ENCODE measurements around the gene CALR.
"Not testable (repeated sequence)": the region's sequence is repeated elsewhere in the genome, so short reads cannot be mapped to it uniquely, and the experiment has no call there.

The CALR gene

DNA sequence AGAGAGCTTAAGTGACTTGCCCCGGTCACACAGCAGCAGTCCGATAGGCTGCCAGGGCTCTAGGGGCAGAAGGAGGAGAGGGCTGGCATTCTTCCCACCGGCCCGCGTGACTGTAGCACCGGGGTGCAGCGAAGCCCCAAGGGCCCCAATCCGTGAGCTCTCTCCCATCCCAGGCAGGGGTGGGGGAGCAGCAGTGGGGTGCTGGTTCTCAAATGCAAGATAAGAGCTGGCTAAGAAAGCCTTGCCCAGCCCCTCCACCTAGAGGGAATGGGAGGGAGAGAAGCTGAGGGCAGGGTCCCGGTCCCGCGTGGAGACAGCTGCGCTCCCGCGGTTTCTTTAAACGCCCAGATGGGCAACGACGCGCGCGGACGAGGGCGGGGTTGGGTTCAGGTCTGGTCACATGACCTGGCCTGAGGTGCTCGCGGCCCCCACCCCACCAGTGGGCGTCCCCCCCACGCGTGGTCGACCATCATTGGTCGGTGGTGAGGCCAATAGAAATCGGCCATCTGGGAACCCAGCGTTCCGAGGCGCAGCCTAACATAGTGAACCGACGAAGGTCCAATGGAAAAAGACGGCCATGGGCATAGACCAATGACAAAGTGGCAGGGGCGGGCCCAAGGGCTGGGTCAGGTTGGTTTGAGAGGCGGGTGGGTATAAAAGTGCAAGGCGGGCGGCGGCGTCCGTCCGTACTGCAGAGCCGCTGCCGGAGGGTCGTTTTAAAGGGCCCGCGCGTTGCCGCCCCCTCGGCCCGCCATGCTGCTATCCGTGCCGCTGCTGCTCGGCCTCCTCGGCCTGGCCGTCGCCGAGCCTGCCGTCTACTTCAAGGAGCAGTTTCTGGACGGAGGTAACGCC is at the start of gene CALR:
Gene CALR, plus strand, starts transcription at position 683 of the 852 bp plus-strand sequence. Its CDS starts 71 bp downstream, at position 754.
- no peaks in the 10 kb centered on the region for H3K27me3 ChIP-seq (ENCODE audit: control insufficient read depth, insufficient read depth, low read length)
- peak within 1 kb of the TSS; percentile 69 for H3K4me3 ChIP-seq (ENCODE audit: low read length)
- H3K36me3 ChIP-seq (ENCODE audit: control insufficient read depth, insufficient read depth, low read length) = peaks cover 19% of the 10 kb centered on the region
- H3K27ac ChIP-seq (ENCODE audit: low read length) = no peak within 1 kb of the TSS
- WGBS (ENCODE audit: insufficient coverage, insufficient read length) = no CpG with 5 or more reads among the region's 63 CpGs
- peaks cover 3% of the 10 kb centered on the region; the same call in 1 of the 2 replicates for H3K4me1 ChIP-seq (ENCODE audit: control insufficient read depth, insufficient read depth, low read length)
- no peaks in the 10 kb centered on the region for H3K9me3 ChIP-seq (ENCODE audit: control insufficient read depth, insufficient read depth, low read length)
- peak; percentile 98 for DNase-seq (ENCODE audit: low read depth, low spot score)

DNA sequence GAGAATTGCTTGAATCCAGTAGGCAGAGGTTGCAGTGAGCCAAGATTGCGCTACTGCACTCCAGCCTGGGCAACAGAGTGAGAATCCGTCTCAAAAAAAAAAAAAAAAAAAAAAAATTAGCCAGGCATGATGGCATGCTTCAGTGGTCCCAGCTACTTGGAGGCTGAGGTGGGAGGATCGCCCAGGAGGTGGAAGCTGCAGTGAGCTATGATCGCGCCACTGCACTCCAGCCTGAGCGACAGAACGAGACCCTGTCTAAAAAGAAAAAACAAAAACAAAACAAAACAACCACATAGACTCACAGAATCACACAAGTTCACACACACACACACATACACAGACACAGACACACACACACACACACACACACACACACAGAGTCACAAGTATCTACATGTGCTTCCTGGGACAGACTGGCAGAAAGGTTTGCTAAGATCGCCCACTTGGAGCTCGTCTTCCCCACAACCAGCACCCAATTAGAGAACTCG is 48.1 kb upstream of the CALR start:
- not testable (repeated sequence) for H3K27me3 ChIP-seq (ENCODE audit: control insufficient read depth, insufficient read depth, low read length); DNase-seq (ENCODE audit: low read depth, low spot score); H3K27ac ChIP-seq (ENCODE audit: low read length); H3K4me1 ChIP-seq (ENCODE audit: control insufficient read depth, insufficient read depth, low read length); H3K9me3 ChIP-seq (ENCODE audit: control insufficient read depth, insufficient read depth, low read length); H3K36me3 ChIP-seq (ENCODE audit: control insufficient read depth, insufficient read depth, low read length)
- no CpG with 5 or more reads among the region's 10 CpGs for WGBS (ENCODE audit: insufficient coverage, insufficient read length)
- peak overlapping the region; percentile 35; the same call in 1 of the 2 replicates for H3K4me3 ChIP-seq (ENCODE audit: low read length)

DNA sequence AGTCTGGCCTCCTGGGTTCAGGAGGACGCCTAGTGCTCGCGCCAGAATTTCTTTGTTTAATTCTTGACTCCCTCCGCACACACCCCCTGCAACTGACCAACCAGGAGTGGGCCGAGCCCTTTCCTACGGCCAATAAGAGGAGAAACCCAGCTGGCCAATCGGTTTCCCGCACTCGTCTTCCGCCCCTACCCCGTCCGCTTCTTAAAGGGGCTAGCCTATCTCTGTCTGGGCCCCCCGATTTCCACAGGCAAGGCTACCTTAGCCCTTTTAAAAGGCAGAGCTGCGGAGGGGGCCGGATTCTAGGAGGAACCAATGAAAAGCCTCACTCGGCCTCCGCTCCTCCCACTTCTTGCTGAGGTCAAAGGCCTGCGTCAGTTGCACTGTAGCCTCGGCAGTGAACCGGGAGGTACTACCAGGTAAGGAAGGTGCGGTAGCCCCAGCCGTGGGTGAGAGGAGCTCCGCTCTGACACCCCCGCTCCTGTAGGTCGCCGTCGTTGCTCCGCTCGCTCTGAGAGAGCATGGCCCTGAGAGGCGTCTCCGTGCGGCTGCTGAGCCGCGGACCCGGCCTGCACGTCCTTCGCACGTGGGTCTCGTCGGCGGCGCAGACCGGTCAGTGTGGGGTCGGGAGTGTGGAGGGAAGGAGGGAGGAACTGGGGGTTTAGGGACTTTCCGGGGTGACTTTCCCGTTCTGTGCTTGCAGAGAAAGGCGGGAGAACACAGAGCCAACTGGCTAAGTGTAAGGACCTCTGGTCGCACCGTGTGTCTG is 47.4 kb upstream of the CALR start, which contains the start of gene GCDH:
Gene GCDH, plus strand, starts transcription at position 374 of the 766 bp plus-strand sequence. Its CDS starts 145 bp downstream, at position 519.
- Histone ChIP-seq H3K9me3 (ENCODE audit: control insufficient read depth, insufficient read depth, low read length) (no peaks in the 10 kb centered on the region), H3K27me3 (ENCODE audit: control insufficient read depth, insufficient read depth, low read length) (no peaks in the 10 kb centered on the region), H3K27ac (ENCODE audit: low read length) (no peak within 1 kb of the TSS), H3K4me3 (ENCODE audit: low read length) (peak within 1 kb of the TSS; percentile 84), H3K36me3 (ENCODE audit: control insufficient read depth, insufficient read depth, low read length) (peaks cover 10% of the 10 kb centered on the region; the same call in 1 of the 2 replicates), H3K4me1 (ENCODE audit: control insufficient read depth, insufficient read depth, low read length) (0 out of 2 replicates have a peak, but pooled peaks cover 3% of the 10 kb centered on the region)
- no CpG with 5 or more reads among the region's 49 CpGs for WGBS (ENCODE audit: insufficient coverage, insufficient read length)
- peak; percentile 97 for DNase-seq (ENCODE audit: low read depth, low spot score)

DNA sequence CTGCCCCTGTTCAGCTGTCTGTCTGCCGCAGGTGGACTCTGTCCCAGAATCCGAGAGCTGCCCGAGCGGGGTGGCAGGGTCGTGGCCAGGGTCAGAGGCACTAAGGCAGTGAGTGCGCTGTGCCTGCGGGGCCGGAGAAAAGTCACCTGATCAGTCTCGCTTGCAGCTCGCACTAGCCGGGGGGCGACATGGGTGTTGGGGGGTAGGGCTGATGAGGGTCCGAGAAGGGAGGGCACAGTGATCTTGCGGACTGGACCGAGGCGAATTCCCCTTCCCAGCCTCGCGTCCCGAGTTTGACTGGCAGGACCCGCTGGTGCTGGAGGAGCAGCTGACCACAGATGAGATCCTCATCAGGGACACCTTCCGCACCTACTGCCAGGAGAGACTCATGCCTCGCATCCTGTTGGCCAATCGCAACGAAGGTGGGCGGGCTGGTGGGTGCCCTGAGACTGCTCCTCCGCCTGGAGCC is 46.8 kb upstream of the CALR start:
- Histone ChIP-seq H3K27ac (ENCODE audit: low read length) (no peak overlapping the region), H3K9me3 (ENCODE audit: control insufficient read depth, insufficient read depth, low read length) (no peaks in the 10 kb centered on the region), H3K36me3 (ENCODE audit: control insufficient read depth, insufficient read depth, low read length) (peaks cover 15% of the 10 kb centered on the region), H3K27me3 (ENCODE audit: control insufficient read depth, insufficient read depth, low read length) (no peaks in the 10 kb centered on the region), H3K4me3 (ENCODE audit: low read length) (peak overlapping the region; percentile 84), H3K4me1 (ENCODE audit: control insufficient read depth, insufficient read depth, low read length) (0 out of 2 replicates have a peak, but pooled peaks cover 3% of the 10 kb centered on the region)
- WGBS (ENCODE audit: insufficient coverage, insufficient read length) = no CpG with 5 or more reads among the region's 26 CpGs
- DNase-seq (ENCODE audit: low read depth, low spot score) = no peak

DNA sequence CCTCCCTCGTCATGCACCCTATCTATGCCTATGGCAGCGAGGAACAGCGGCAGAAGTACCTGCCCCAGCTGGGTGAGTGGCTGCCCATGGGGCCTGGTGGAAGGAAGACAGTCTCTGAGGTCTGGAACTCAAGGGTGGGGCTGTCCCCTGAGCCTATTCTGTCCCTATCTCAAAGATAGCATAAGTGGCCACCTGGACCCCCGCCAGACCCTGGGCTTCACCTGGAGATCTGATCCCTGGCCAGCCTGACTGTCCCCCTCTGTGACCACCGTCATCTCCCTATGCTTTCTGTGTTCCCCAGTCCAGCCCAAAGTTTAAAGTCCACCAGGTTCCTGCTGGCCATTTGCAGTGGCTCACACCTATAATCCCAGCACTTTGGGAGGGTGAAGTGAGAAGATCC is 44.8 kb upstream of the CALR start:
- no peak overlapping the region for H3K27ac ChIP-seq (ENCODE audit: low read length)
- no peak overlapping the region for H3K4me3 ChIP-seq (ENCODE audit: low read length)
- H3K27me3 ChIP-seq (ENCODE audit: control insufficient read depth, insufficient read depth, low read length) = no peaks in the 10 kb centered on the region
- 0 out of 2 replicates have a peak, but pooled peaks cover 3% of the 10 kb centered on the region for H3K4me1 ChIP-seq (ENCODE audit: control insufficient read depth, insufficient read depth, low read length)
- no peak for DNase-seq (ENCODE audit: low read depth, low spot score)
- H3K36me3 ChIP-seq (ENCODE audit: control insufficient read depth, insufficient read depth, low read length) = peaks cover 29% of the 10 kb centered on the region
- H3K9me3 ChIP-seq (ENCODE audit: control insufficient read depth, insufficient read depth, low read length) = no peaks in the 10 kb centered on the region
- no CpG with 5 or more reads among the region's 5 CpGs for WGBS (ENCODE audit: insufficient coverage, insufficient read length)

- Histone ChIP-seq H3K4me1 (ENCODE audit: control insufficient read depth, insufficient read depth, low read length) (0 out of 2 replicates have a peak, but pooled peaks cover 3% of the 10 kb centered on the region), H3K27me3 (ENCODE audit: control insufficient read depth, insufficient read depth, low read length) (no peaks in the 10 kb centered on the region), H3K4me3 (ENCODE audit: low read length) (no peak overlapping the region), H3K36me3 (ENCODE audit: control insufficient read depth, insufficient read depth, low read length) (peaks cover 29% of the 10 kb centered on the region), H3K9me3 (ENCODE audit: control insufficient read depth, insufficient read depth, low read length) (no peaks in the 10 kb centered on the region), H3K27ac (ENCODE audit: low read length) (no peak overlapping the region)
- WGBS (ENCODE audit: insufficient coverage, insufficient read length) = no CpG with 5 or more reads among the region's 17 CpGs
- no peak for DNase-seq (ENCODE audit: low read depth, low spot score)
Observed at GRCh38 chr19:12896460-12896859, 41.9 kb upstream of the CALR start.

DNA sequence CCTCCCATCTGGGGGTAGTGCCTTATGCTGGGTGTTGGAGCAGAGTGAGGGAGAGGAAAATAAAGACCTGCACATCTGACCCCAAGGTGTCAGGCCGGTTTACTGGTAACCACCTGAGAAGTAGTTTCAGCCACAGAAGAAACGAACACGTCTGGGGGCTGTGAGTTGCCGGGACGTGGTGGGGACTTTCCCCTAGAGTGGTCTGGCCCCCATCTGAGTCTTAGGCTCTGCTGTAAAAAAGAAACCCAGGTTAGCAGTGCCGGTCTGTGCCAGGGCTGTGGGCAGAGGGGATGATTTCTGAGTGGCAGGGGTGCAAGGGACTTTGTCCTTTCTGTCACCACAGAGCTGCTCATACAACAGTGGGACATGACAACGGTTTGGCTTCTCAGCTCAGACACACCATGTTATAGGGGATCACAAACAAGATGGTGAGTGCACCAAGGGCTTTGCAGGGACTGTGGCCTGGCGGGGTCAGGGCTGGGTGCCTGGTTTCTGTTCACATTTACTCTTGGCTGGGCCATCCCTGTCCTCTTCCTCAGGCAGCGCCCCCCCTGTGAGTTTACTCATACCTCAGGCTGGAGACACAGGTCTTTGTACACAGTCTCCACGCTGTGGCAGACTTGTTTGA is 38.4 kb upstream of the CALR start:
- no CpG with 5 or more reads among the region's 10 CpGs for WGBS (ENCODE audit: insufficient coverage, insufficient read length)
- no peaks in the 10 kb centered on the region for H3K9me3 ChIP-seq (ENCODE audit: control insufficient read depth, insufficient read depth, low read length)
- H3K4me1 ChIP-seq (ENCODE audit: control insufficient read depth, insufficient read depth, low read length) = no peaks in the 10 kb centered on the region
- no peak overlapping the region for H3K4me3 ChIP-seq (ENCODE audit: low read length)
- no peak overlapping the region for H3K27ac ChIP-seq (ENCODE audit: low read length)
- no peaks in the 10 kb centered on the region for H3K27me3 ChIP-seq (ENCODE audit: control insufficient read depth, insufficient read depth, low read length)
- H3K36me3 ChIP-seq (ENCODE audit: control insufficient read depth, insufficient read depth, low read length) = peaks cover 21% of the 10 kb centered on the region
- DNase-seq (ENCODE audit: low read depth, low spot score) = no peak

- DNase-seq (ENCODE audit: low read depth, low spot score) = no peak
- Histone ChIP-seq H3K36me3 (ENCODE audit: control insufficient read depth, insufficient read depth, low read length) (no peaks in the 10 kb centered on the region), H3K27ac (ENCODE audit: low read length) (no peak overlapping the region), H3K9me3 (ENCODE audit: control insufficient read depth, insufficient read depth, low read length) (no peaks in the 10 kb centered on the region), H3K4me3 (ENCODE audit: low read length) (no peak overlapping the region), H3K4me1 (ENCODE audit: control insufficient read depth, insufficient read depth, low read length) (peaks cover under 1% of the 10 kb centered on the region; the same call in 1 of the 2 replicates), H3K27me3 (ENCODE audit: control insufficient read depth, insufficient read depth, low read length) (no peaks in the 10 kb centered on the region)
- WGBS (ENCODE audit: insufficient coverage, insufficient read length) = no CpG with 5 or more reads among the region's 9 CpGs
Observed at GRCh38 chr19:12907166-12907565, 31.2 kb upstream of the CALR start.

DNA sequence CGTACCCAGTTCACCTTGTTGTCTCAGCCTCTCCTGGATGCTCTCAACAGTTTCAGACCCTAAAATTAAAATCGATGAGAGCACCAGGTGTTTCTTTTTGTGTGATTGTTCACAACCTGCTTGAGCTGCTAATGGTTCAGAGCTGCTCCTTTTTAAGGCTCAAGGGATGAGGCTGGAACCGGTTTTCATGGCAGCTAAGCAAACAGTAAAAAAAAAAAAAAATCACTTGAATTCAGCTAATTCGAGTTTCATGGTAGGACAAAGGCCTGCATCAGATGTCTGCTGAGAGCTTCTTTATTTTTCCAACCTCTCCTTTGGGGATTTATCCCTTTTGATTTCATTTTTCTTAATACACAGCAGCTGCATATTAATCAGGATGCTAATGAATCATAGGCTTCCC is 25.8 kb upstream of the CALR start:
- Histone ChIP-seq H3K4me1 (ENCODE audit: control insufficient read depth, insufficient read depth, low read length) (peaks cover 3% of the 10 kb centered on the region; the same call in 1 of the 2 replicates), H3K9me3 (ENCODE audit: control insufficient read depth, insufficient read depth, low read length) (no peaks in the 10 kb centered on the region), H3K4me3 (ENCODE audit: low read length) (no peak overlapping the region), H3K36me3 (ENCODE audit: control insufficient read depth, insufficient read depth, low read length) (no peaks in the 10 kb centered on the region), H3K27ac (ENCODE audit: low read length) (no peak overlapping the region), H3K27me3 (ENCODE audit: control insufficient read depth, insufficient read depth, low read length) (no peaks in the 10 kb centered on the region)
- DNase-seq (ENCODE audit: low read depth, low spot score) = no peak
- no CpG with 5 or more reads among the region's 4 CpGs for WGBS (ENCODE audit: insufficient coverage, insufficient read length)
